Right atrium auricular region (tissue), 2 donors: ENCODE data around the gene SUSD5. TPM values are rescaled to one million over a fixed set of nuclear protein-coding genes. Genes with fewer than 3 reads are reported as not detected.
"Not testable (repeated sequence)": the region's sequence is repeated elsewhere in the genome, so short reads cannot be mapped to it uniquely, and the experiment has no call there.

Experiments used
- DNase-seq: peaks from one replicate; pipeline ENCODE4 v3.0.0-alpha.2; 2019; ENCODE audit warnings: low spot score
- H3K27ac ChIP-seq, 2 donors: fragments of 200-600 bp; sonication (generic); 1 replicate in 1 of 2; 2 replicates in 1 of 2; pipeline ENCODE4 v1.5.1; 2016 to 2019
- H3K27me3 ChIP-seq, 2 donors: fragments of 200-600 bp; sonication (generic); one replicate each; pipeline versions ENCODE4 v1.5.1 to v1.6.0; 2017 to 2019
- H3K36me3 ChIP-seq: fragments of 200-600 bp; sonication (generic); one replicate; pipeline ENCODE4 v1.5.1; 2016
- H3K4me1 ChIP-seq, 2 donors: fragments of 200-600 bp; sonication (generic); one replicate each; pipeline versions ENCODE4 v1.5.1 to v1.6.0; 2017 to 2019
- H3K4me3 ChIP-seq, 2 donors: fragments of 200-600 bp; sonication (generic); 1 replicate in 1 of 2; 2 replicates in 1 of 2; pipeline ENCODE4 v1.5.1; 2017 to 2019; ENCODE audit warnings: mild to moderate bottlenecking in 1 of 2, moderate library complexity in 1 of 2
- H3K9me3 ChIP-seq, 2 donors: fragments of 200-600 bp; sonication (generic); one replicate each; pipeline ENCODE4 v1.5.1; 2019
- CTCF ChIP-seq, 2 donors: fragments of 200-600 bp; sonication (generic); IDR thresholded peaks; one replicate each; pipeline ENCODE4 v1.5.1; 2019; ENCODE audit warnings: antibody characterized with exemption in 2 of 2
- total RNA-seq, 2 donors: library from RNA; depleted of rRNA; stranded (reverse); fragments of >200 nt; gene quantifications; one replicate each; pipeline ENCODE4 v1.1.0, GENCODE V29; 2016

The SUSD5 gene
- total RNA-seq, 2 donors from 2014 or later: 1.1 to 1.7 TPM

DNA sequence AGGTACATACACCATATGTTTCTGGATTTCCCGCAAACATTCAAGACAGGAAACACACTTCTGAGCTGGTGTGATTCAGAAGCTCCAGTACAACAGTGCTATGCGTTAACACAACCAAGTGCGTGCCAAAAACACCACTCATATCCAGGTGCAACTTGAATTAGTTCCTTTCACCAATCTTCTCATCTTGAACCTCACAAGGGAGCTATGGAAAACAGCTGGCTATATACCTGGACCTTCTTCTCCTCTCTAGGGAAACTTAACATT lies 31.3 kb downstream of the SUSD5 start:
- Histone ChIP-seq H3K27me3 (no peaks in the 10 kb centered on the region), H3K4me3 (no peak overlapping the region), H3K27ac (no peak overlapping the region), H3K4me1 (no peaks in the 10 kb centered on the region), H3K36me3 (no peaks in the 10 kb centered on the region), H3K9me3 (peaks cover 0 to 12% of the 10 kb centered on the region in 2 donors)
- DNase-seq: no peak
- TF ChIP-seq CTCF (IDR thresholded peaks at IDR 0.05): no peak

DNA sequence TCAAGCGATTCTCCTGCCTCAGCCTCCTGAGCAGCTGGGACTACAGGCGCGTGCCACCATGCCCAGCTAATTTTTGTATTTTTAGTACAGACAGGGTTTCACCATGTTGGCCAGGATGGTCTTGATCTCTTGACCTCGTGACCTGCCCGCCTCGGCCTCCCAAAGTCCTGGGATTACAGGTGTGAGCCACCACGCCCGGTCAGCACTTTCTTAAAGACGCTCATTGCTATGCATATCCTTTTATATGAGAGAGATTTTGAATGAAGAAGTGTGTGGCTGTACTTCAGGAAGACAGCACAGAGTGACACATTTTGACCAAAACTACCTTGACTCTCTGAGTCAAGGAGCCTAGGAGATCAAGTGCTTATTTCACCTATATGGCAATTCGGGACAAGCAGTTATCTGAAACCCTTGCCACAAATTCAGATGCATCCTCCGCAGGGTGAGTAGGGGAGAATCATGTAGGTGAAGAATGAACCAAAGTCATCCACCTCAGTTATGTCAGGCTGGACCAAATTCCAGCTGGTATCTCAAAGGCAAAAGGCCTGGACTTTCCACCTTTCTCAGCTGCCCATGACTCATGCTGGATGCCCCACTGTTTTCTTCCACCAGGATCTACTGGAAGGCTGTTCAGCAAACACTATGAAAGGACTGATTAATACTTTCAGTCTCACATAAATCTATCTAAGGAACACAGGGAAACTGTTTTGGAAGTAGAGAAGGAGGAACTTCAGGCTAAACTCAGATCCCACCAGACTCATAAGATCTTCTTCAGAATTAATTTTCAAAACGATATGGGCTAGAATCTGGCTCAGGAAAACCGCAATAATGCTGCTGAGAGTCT lies 31.9 kb downstream of the SUSD5 start:
- Histone ChIP-seq H3K4me3 (no peak overlapping the region), H3K9me3 (peaks cover 0 to 16% of the 10 kb centered on the region in 2 donors), H3K27me3 (no peaks in the 10 kb centered on the region), H3K36me3 (no peaks in the 10 kb centered on the region), H3K4me1 (no peaks in the 10 kb centered on the region), H3K27ac (no peak overlapping the region)
- no peak for DNase-seq
- no peak for TF ChIP-seq CTCF (IDR thresholded peaks at IDR 0.05)

- Histone ChIP-seq H3K4me3 (no peak overlapping the region), H3K4me1 (no peaks in the 10 kb centered on the region), H3K36me3 (no peaks in the 10 kb centered on the region), H3K27me3 (no peaks in the 10 kb centered on the region), H3K27ac (no peak overlapping the region), H3K9me3 (peaks cover 0 to 17% of the 10 kb centered on the region in 2 donors)
- no peak for TF ChIP-seq CTCF (IDR thresholded peaks at IDR 0.05)
- DNase-seq: no peak
These were observed 33.7 kb downstream of the SUSD5 start for GRCh38 chr3:33184863-33185262.

DNA sequence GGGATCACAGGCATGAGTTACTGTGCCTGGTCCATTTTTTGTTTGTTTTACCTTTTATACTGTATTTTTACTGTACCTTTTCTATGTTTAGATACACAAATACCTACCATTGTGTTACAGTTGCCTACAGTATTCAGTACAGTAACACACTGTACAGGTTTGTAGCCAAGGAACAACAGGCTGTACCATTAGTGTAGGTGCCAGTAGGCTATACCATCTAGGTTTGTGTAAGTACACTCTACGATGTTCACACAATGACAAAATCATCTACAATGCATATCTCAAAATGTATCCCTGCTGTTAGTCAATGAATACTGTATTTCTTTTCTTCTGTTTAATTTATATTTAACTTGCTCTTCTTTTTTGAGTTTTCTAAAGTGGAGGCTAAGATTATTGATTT lies 37.0 kb downstream of the SUSD5 start:
- DNase-seq, H3K4me1 ChIP-seq, H3K27ac ChIP-seq, H3K36me3 ChIP-seq, H3K27me3 ChIP-seq, H3K4me3 ChIP-seq: not testable (repeated sequence)
- peaks cover 0 to 31% of the 10 kb centered on the region in 2 donors for H3K9me3 ChIP-seq

- TF ChIP-seq CTCF (IDR thresholded peaks at IDR 0.05): no peak
- peaks cover 0 to 31% of the 10 kb centered on the region in 2 donors for H3K9me3 ChIP-seq
- no peak for DNase-seq
These were observed 37.4 kb downstream of the SUSD5 start for GRCh38 chr3:33181229-33181628.

DNA sequence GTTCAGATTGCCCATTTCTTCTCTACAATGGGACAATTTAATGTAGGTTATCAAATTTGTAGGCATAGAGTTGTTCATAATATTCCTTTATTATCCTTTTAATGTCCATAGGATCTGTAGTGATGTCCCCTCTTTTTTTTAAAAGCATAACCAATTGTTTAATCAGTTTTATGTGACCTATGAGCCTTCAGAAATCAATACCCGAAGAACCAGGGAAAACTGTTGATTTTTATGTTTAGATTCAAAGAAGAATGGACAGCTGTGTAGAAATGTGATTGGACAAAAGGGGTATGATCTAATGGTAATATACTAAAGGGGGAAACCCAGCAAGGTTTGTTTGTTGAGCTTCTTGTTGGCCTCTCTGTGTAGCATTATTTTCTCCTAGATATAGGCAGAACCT lies 39.5 kb downstream of the SUSD5 start:
- TF ChIP-seq CTCF (IDR thresholded peaks at IDR 0.05): no peak
- H3K9me3 ChIP-seq: peaks cover 0 to 31% of the 10 kb centered on the region in 2 donors

More at GRCh38 chr3:33181229-33181628, 37.4 kb downstream of the SUSD5 start:
- Histone ChIP-seq H3K36me3 (no peaks in the 10 kb centered on the region), H3K27ac (no peak overlapping the region), H3K4me3 (no peak overlapping the region), H3K4me1 (no peaks in the 10 kb centered on the region), H3K27me3 (no peaks in the 10 kb centered on the region)

More for the DNA sequence above, 39.5 kb downstream of the SUSD5 start:
- no peaks in the 10 kb centered on the region for H3K4me1 ChIP-seq
- no peak overlapping the region for H3K4me3 ChIP-seq
- DNase-seq: no peak
- no peaks in the 10 kb centered on the region for H3K27me3 ChIP-seq
- no peak overlapping the region for H3K27ac ChIP-seq
- H3K36me3 ChIP-seq: no peaks in the 10 kb centered on the region
